IMR-90 (cell line): ENCODE data around the gene ZNF138.

ENCODE experiments used
- CEBPB ChIP-seq: IDR thresholded peaks from 2 replicates; pipeline ENCODE4 v1.6.1; 2012; ENCODE audit warnings: low read depth, low read length, improper control_type of control experiment
- CTCF ChIP-seq: conservative IDR thresholded peaks from 2 replicates; pipeline ENCODE4 v1.5.1; 2012; ENCODE audit warnings: mild to moderate bottlenecking, low read depth, low read length, improper control_type of control experiment
- MAZ ChIP-seq: IDR thresholded peaks from 2 replicates; pipeline ENCODE4 v1.6.1; 2012; ENCODE audit warnings: low read depth, mild to moderate bottlenecking, low read length, improper control_type of control experiment, moderate library complexity, borderline replicate concordance
- NFE2L2 ChIP-seq: fragments of 150-350 bp; IDR thresholded peaks from 2 replicates; pipeline ENCODE4 v1.6.1; 2016; ENCODE audit warnings: low read depth, mild to moderate bottlenecking, low read length
- POLR2A ChIP-seq: IDR thresholded peaks from 2 replicates; pipeline ENCODE4 v1.6.1; 2012; ENCODE audit warnings: mild to moderate bottlenecking, low read depth, low read length
- USF2 ChIP-seq: fragments of 150-350 bp; IDR thresholded peaks from 2 replicates; pipeline ENCODE4 v1.6.1; 2017; ENCODE audit warnings: mild to moderate bottlenecking, antibody characterized with exemption, low read length, low read depth

- TF ChIP-seq USF2 (no peak), CEBPB (no peak), CTCF (no peak), NFE2L2 (no peak), POLR2A (no peak), MAZ (no peak)
Observed at GRCh38 chr7:64807731-64808365, 13.6 kb downstream of the ZNF138 start.
